ENCODE measurements around the gene RAD54L.

DNA sequence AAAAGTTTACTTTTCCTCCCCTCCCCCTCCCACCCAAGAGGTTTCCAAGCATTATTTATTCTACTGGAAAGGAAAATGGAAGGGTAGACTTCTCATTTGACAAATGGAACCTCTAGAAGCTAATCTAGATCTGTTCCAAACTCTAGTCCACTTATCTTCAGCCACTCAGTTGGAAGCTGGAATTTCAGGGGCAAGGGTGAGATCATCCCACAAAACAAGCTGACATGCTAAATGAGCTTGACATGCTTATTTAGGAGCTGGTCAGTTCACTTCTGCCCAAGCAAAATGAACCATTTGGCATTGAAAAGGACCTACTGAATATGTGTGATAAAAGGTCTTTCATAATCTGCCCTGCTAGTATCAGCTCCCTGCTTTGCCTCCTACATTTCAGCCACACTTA lies 50.8 kb downstream of the RAD54L start:
- no peak for TF ChIP-seq MAX (IDR thresholded peaks at IDR 0.05)
- TF ChIP-seq, protein P1, sequence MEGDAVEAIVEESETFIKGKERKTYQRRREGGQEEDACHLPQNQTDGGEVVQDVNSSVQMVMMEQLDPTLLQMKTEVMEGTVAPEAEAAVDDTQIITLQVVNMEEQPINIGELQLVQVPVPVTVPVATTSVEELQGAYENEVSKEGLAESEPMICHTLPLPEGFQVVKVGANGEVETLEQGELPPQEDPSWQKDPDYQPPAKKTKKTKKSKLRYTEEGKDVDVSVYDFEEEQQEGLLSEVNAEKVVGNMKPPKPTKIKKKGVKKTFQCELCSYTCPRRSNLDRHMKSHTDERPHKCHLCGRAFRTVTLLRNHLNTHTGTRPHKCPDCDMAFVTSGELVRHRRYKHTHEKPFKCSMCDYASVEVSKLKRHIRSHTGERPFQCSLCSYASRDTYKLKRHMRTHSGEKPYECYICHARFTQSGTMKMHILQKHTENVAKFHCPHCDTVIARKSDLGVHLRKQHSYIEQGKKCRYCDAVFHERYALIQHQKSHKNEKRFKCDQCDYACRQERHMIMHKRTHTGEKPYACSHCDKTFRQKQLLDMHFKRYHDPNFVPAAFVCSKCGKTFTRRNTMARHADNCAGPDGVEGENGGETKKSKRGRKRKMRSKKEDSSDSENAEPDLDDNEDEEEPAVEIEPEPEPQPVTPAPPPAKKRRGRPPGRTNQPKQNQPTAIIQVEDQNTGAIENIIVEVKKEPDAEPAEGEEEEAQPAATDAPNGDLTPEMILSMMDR (IDR thresholded peaks at IDR 0.05 in 2 of 3, conservative IDR thresholded peaks at IDR 0.05 in 1 of 3; ENCODE audit: borderline replicate concordance in 1 of 3, insufficient read depth in 1 of 3, low read depth in 2 of 3, low read length in 2 of 3) = no peak
- TF ChIP-seq ZBTB33 (IDR thresholded peaks at IDR 0.05; ENCODE audit: extremely low read depth, insufficient replicate concordance, low read length) = no peak

All from HCT116 (cell line).